Coronary artery (tissue), 2 donors: ENCODE measurements around the gene YKT6.

ENCODE experiments used
- DNase-seq: peaks from one replicate; pipeline ENCODE4 v3.0.0-alpha.2; 2017; ENCODE audit warnings: low spot score
- H3K27ac ChIP-seq, 2 donors: fragments of 200-600 bp; sonication (generic); one replicate each; pipeline ENCODE4 v1.5.1; 2016 to 2019
- H3K4me3 ChIP-seq: fragments of 200-600 bp; sonication (generic); 2 replicates; pipeline ENCODE4 v1.5.1; 2016; ENCODE audit warnings: mild to moderate bottlenecking, moderate library complexity
- CTCF ChIP-seq: fragments of 200-600 bp; sonication (generic); IDR thresholded peaks from one replicate; pipeline ENCODE4 v1.5.1; 2019; ENCODE audit warnings: antibody characterized with exemption

Gene YKT6

GRCh38 chr7:44224080-44224973 is 23.5 kb downstream of the YKT6 start:
- DNase-seq, result no peak
- no peak overlapping the region for H3K4me3 ChIP-seq
- H3K27ac ChIP-seq, result no peak overlapping the region
- TF ChIP-seq CTCF, result no peak

GRCh38 chr7:44224974-44225565 is 24.3 kb downstream of the YKT6 start:
- no peak overlapping the region for H3K4me3 ChIP-seq
- no peak for TF ChIP-seq CTCF
- DNase-seq, result no peak
- no peak overlapping the region for H3K27ac ChIP-seq

GRCh38 chr7:44225566-44226395 is 25.0 kb downstream of the YKT6 start:
- no peak for TF ChIP-seq CTCF
- H3K27ac ChIP-seq, result no peak overlapping the region
- no peak overlapping the region for H3K4me3 ChIP-seq
- DNase-seq, result no peak

GRCh38 chr7:44226396-44226753 is 25.6 kb downstream of the YKT6 start:
- H3K27ac ChIP-seq, result no peak overlapping the region
- TF ChIP-seq CTCF, result no peak
- no peak overlapping the region for H3K4me3 ChIP-seq
- DNase-seq, result no peak

- no peak for TF ChIP-seq CTCF
- DNase-seq, result no peak
- no peak overlapping the region for H3K4me3 ChIP-seq
- H3K27ac ChIP-seq, result no peak overlapping the region
Measured at GRCh38 chr7:44227911-44228310, 27.1 kb downstream of the YKT6 start.

GRCh38 chr7:44228571-44229350 is 28.0 kb downstream of the YKT6 start:
- no peak for TF ChIP-seq CTCF
- no peak for DNase-seq
- H3K27ac ChIP-seq, result no peak overlapping the region

More at GRCh38 chr7:44228571-44229350, 28.0 kb downstream of the YKT6 start:
- H3K4me3 ChIP-seq, result no peak overlapping the region
